Measurements from ENCODE around the gene MAD1L1. TPM values are rescaled to one million over a fixed set of nuclear protein-coding genes. Genes with fewer than 3 reads are reported as not detected.

MAD1L1 gene
- total RNA-seq, 4 donors from 2014 or later: 21.0 to 49.7 (median 29.8) TPM

- TF ChIP-seq CTCF (IDR thresholded peaks at IDR 0.05; ENCODE audit: low read depth): no peak
Measured at GRCh38 chr7:1883031-1883761, 349.5 kb downstream of the MAD1L1 start.

GRCh38 chr7:1882451-1882850 is 350.3 kb downstream of the MAD1L1 start:
- TF ChIP-seq CTCF (IDR thresholded peaks at IDR 0.05; ENCODE audit: low read depth): no peak

- TF ChIP-seq CTCF (IDR thresholded peaks at IDR 0.05; ENCODE audit: low read depth): no peak
Measured at GRCh38 chr7:1881946-1882345, 350.8 kb downstream of the MAD1L1 start.

- no peak for TF ChIP-seq CTCF (IDR thresholded peaks at IDR 0.05; ENCODE audit: low read depth)
Measured at GRCh38 chr7:1873857-1874589, 358.7 kb downstream of the MAD1L1 start.

- no peak for TF ChIP-seq CTCF (IDR thresholded peaks at IDR 0.05; ENCODE audit: low read depth)
Measured at GRCh38 chr7:1873421-1873820, 359.3 kb downstream of the MAD1L1 start.

- no peak for TF ChIP-seq CTCF (IDR thresholded peaks at IDR 0.05; ENCODE audit: low read depth)
Measured at GRCh38 chr7:1873070-1873405, 359.7 kb downstream of the MAD1L1 start.

- TF ChIP-seq CTCF (IDR thresholded peaks at IDR 0.05; ENCODE audit: low read depth): no peak
Measured at GRCh38 chr7:1872191-1873069, 360.3 kb downstream of the MAD1L1 start.
